K562 (cell line): Measurements from ENCODE around the gene SLC35G6. TPM values are rescaled to one million over a fixed set of nuclear protein-coding genes. Genes with fewer than 3 reads are reported as not detected.

Experiments used
- ADNP ChIP-seq: fragments of 200-800 bp; sonication (Bioruptor generic); IDR thresholded peaks from 2 replicates; pipeline ENCODE4 v1.6.1; 2016; ENCODE audit warnings: missing genetic modification characterization, missing compliant biosample characterization
- CBFA2T3 ChIP-seq: fragments of 450-650 bp; IDR thresholded peaks from 2 replicates; pipeline ENCODE4 v1.6.1; 2017
- ETV6 ChIP-seq, 3 experiments: fragments of 150-350 bp in 1 of 3; sonication (generic) in 1 of 3; formaldehyde crosslinking in 1 of 3; IDR thresholded peaks; 2 replicates each; pipeline versions ENCODE4 v1.6.1 to v1.8.0; 2014 to 2022; ENCODE audit warnings: borderline replicate concordance in 2 of 3, low read depth in 2 of 3, antibody characterized with exemption in 1 of 3, low read length in 1 of 3, mild to moderate bottlenecking in 1 of 3, missing genetic modification reagents in 1 of 3
- GABPA ChIP-seq: fragments of 200-800 bp; sonication (Bioruptor generic); conservative IDR thresholded peaks from 2 replicates; pipeline ENCODE4 v1.6.1; 2016; ENCODE audit warnings: low read depth, missing genetic modification characterization, missing compliant biosample characterization
- GTF2A2 ChIP-seq: IDR thresholded peaks from 2 replicates; pipeline ENCODE4 v1.6.1; 2016; ENCODE audit warnings: mild to moderate bottlenecking, missing genetic modification characterization, missing compliant biosample characterization
- HNRNPH1 ChIP-seq: fragments of 200-400 bp; formaldehyde crosslinking; optimal IDR thresholded peaks from 2 replicates; pipeline ENCODE3; 2017; ENCODE audit warnings: low read depth, mild to moderate bottlenecking, low read length, moderate library complexity
- HNRNPK ChIP-seq: fragments of 200-400 bp; formaldehyde crosslinking; IDR thresholded peaks from one replicate; pipeline ENCODE4 v1.6.1; 2018; ENCODE audit warnings: mild to moderate bottlenecking, low read depth, low read length; ENCODE audit not compliant: poor library complexity, severe bottlenecking
- HNRNPL ChIP-seq: fragments of 200-400 bp; formaldehyde crosslinking; IDR thresholded peaks from 2 replicates; pipeline ENCODE4 v1.6.1; 2017; ENCODE audit warnings: low read depth, mild to moderate bottlenecking, low read length
- HNRNPLL ChIP-seq: fragments of 200-400 bp; formaldehyde crosslinking; IDR thresholded peaks from 2 replicates; pipeline ENCODE4 v1.6.1; 2017; ENCODE audit warnings: low read length, low read depth, mild to moderate bottlenecking; ENCODE audit not compliant: poor library complexity, severe bottlenecking
- JUND ChIP-seq, 2 experiments: IDR thresholded peaks; 2 replicates in 1 of 2; 3 replicates in 1 of 2; pipeline ENCODE4 v1.6.1; 2011; ENCODE audit warnings: borderline replicate concordance in 2 of 2, low read depth in 2 of 2, low read length in 2 of 2, improper control_type of control experiment in 1 of 2, missing biosample characterization in 1 of 2, missing genetic modification characterization in 1 of 2, missing genetic modification reagents in 1 of 2
- KAT7 ChIP-seq: sonication (generic); formaldehyde crosslinking; IDR thresholded peaks from 2 replicates; pipeline ENCODE4 v1.8.0; 2022; ENCODE audit warnings: missing genetic modification reagents, mild to moderate bottlenecking, borderline replicate concordance
- NCOA2 ChIP-seq, 2 experiments: fragments of 450-650 bp; IDR thresholded peaks; 2 replicates each; pipeline ENCODE4 v1.6.1; 2018; ENCODE audit warnings: mild to moderate bottlenecking in 2 of 2, moderate library complexity in 1 of 2; ENCODE audit not compliant: partially characterized antibody in 2 of 2
- NFE2L1 ChIP-seq: fragments of 450-650 bp; IDR thresholded peaks from 2 replicates; pipeline ENCODE4 v1.6.1; 2016; ENCODE audit warnings: missing genetic modification characterization, low read depth, mild to moderate bottlenecking, missing compliant biosample characterization, moderate library complexity, borderline replicate concordance
- PCBP2 ChIP-seq: fragments of 200-400 bp; formaldehyde crosslinking; IDR thresholded peaks from 2 replicates; pipeline ENCODE4 v1.6.1; 2018; ENCODE audit warnings: low read length, low read depth, mild to moderate bottlenecking, moderate library complexity; ENCODE audit not compliant: poor library complexity, severe bottlenecking
- SETDB1 ChIP-seq: IDR thresholded peaks from one replicate; pipeline ENCODE4 v1.6.1; 2012; ENCODE audit warnings: low read length, control low read depth, inconsistent platforms
- SMARCE1 ChIP-seq: fragments of 450-650 bp; IDR thresholded peaks from 2 replicates; pipeline ENCODE4 v1.7.1; 2016; ENCODE audit warnings: mild to moderate bottlenecking
- SOX6 ChIP-seq: fragments of 450-650 bp; IDR thresholded peaks from 2 replicates; pipeline ENCODE4 v1.6.1; 2014; ENCODE audit warnings: mild to moderate bottlenecking
- SUPT5H ChIP-seq: fragments of 450-650 bp; IDR thresholded peaks from 2 replicates; pipeline ENCODE4 v1.6.1; 2016
- TBL1XR1 ChIP-seq, 2 experiments: IDR thresholded peaks; 2 replicates each; pipeline ENCODE4 v1.6.1; 2012; ENCODE audit warnings: improper control_type of control experiment in 2 of 2, low read length in 2 of 2, mild to moderate bottlenecking in 1 of 2
- TRIM28 ChIP-seq: fragments of 450-650 bp; IDR thresholded peaks from 2 replicates; pipeline ENCODE4 v1.6.1; 2017
- ZBED1 ChIP-seq: IDR thresholded peaks from 2 replicates; pipeline ENCODE4 v1.6.1; 2014
- ZNF274 ChIP-seq: IDR thresholded peaks from 2 replicates; pipeline ENCODE4 v1.6.1; 2011; ENCODE audit warnings: low read depth, mild to moderate bottlenecking, low read length, moderate library complexity, borderline replicate concordance
- ZNF830 ChIP-seq: fragments of 250-450 bp; sonication (Bioruptor Pico); IDR thresholded peaks from 2 replicates; pipeline ENCODE4 v1.5.0; 2021; ENCODE audit warnings: mild to moderate bottlenecking
- polyA plus RNA-seq, 8 experiments: library from polyadenylated mRNA; depleted of rRNA in 4 of 8; stranded (reverse) in 5 of 8; unstranded in 3 of 8; fragments of >200 nt; fragmentation: Nextera tagmentation in 2 of 8; fragmentation: Illumina TruSeq in 1 of 8; extraction: Ambion mirVana in 2 of 8; extraction: Trizol in 1 of 8; gene quantifications; 2 replicates each; pipeline versions ENCODE4 v1.2.1 to v1.2.3, GENCODE V29; 2011 to 2014; ENCODE audit warnings: inconsistent platforms in 1 of 8, missing spikeins in 1 of 8
- total RNA-seq, 7 experiments: library from RNA; depleted of rRNA in 6 of 7; stranded (reverse); fragments of >200 nt in 6 of 7; fragmentation: Illumina TruSeq in 2 of 7; extraction: Trizol in 2 of 7; gene quantifications; 2 replicates each; pipeline versions ENCODE4 v1.2.1 to v1.2.3, GENCODE V29; 2011 to 2021; ENCODE audit warnings: low replicate concordance in 1 of 7
- TF ChIP-seq, protein P1 (sequence below): fragments of 150-350 bp; conservative IDR thresholded peaks from 2 replicates; pipeline ENCODE4 v1.6.1; 2014; ENCODE audit warnings: low read length
- TF ChIP-seq, protein P2 (sequence below): sonication (generic); formaldehyde crosslinking; IDR thresholded peaks from 2 replicates; pipeline ENCODE4 v1.8.0; 2022; ENCODE audit warnings: mild to moderate bottlenecking, missing genetic modification reagents

The SLC35G6 gene
- total and polyA plus RNA-seq, 9 of the 15 experiments (the other 6 are each of a cell fraction or from before 2014, with no cell fraction given) = not detected

DNA sequence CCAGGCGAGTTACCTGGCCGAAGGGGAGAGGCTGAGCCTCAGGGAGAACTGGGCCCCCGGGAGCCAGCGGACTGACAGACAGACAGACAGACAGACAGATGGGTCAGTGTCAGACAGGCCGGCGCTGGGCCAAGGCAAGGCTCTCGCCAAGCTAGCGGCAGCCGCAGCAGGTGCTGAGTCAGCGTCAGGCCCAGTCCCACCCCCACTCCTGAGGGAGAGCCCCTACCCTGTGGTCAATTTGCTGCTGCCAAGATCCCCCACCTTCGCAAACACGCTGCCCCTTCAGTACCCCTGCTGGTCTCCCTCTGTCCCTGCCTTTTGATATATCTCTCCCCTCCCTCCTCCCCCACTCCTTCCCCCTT lies 40.4 kb upstream of the SLC35G6 start (continued):
- peak; percentile 4; the same call in 1 of the 2 replicates for TF ChIP-seq CBFA2T3
- no peak for TF ChIP-seq NCOA2 (IDR thresholded peaks at IDR 0.05; ENCODE audit: partially characterized antibody in 2 of 2)
- no peak for TF ChIP-seq TBL1XR1 (IDR thresholded peaks at IDR 0.05; ENCODE audit: low read length in 2 of 2)
- no peak for TF ChIP-seq SMARCE1
- TF ChIP-seq SUPT5H = no peak
- no peak for TF ChIP-seq ZNF274
- TF ChIP-seq SETDB1 = no peak
- TF ChIP-seq HNRNPH1 = no peak
- no peak for TF ChIP-seq ETV6 (IDR thresholded peaks at IDR 0.05; ENCODE audit: borderline replicate concordance in 1 of 2, low read depth in 2 of 2, low read length in 1 of 2)
- no peak for TF ChIP-seq ETV6 (CRISPR knock-in tag; IDR thresholded peaks at IDR 0.05; ENCODE audit: borderline replicate concordance)
- TF ChIP-seq GABPA (tag) = no peak
- no peak for TF ChIP-seq GTF2A2 (tag)
- TF ChIP-seq JUND (IDR thresholded peaks at IDR 0.05; ENCODE audit: borderline replicate concordance, low read depth, low read length) = 0 out of 2 replicates have a peak, but pooled peaks have one; percentile 12
- no peak for TF ChIP-seq JUND (tag; IDR thresholded peaks at IDR 0.05; ENCODE audit: borderline replicate concordance, low read depth, low read length)
- no peak for TF ChIP-seq KAT7 (CRISPR knock-in tag)
- TF ChIP-seq HNRNPLL = no peak
- no peak for TF ChIP-seq HNRNPK
- TF ChIP-seq ZNF830 = no peak
- no peak for TF ChIP-seq PCBP2
- TF ChIP-seq, protein P1, sequence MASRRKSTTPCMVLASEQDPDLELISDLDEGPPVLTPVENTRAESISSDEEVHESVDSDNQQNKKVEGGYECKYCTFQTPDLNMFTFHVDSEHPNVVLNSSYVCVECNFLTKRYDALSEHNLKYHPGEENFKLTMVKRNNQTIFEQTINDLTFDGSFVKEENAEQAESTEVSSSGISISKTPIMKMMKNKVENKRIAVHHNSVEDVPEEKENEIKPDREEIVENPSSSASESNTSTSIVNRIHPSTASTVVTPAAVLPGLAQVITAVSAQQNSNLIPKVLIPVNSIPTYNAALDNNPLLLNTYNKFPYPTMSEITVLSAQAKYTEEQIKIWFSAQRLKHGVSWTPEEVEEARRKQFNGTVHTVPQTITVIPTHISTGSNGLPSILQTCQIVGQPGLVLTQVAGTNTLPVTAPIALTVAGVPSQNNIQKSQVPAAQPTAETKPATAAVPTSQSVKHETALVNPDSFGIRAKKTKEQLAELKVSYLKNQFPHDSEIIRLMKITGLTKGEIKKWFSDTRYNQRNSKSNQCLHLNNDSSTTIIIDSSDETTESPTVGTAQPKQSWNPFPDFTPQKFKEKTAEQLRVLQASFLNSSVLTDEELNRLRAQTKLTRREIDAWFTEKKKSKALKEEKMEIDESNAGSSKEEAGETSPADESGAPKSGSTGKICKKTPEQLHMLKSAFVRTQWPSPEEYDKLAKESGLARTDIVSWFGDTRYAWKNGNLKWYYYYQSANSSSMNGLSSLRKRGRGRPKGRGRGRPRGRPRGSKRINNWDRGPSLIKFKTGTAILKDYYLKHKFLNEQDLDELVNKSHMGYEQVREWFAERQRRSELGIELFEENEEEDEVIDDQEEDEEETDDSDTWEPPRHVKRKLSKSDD = no peak
- TF ChIP-seq HNRNPL = no peak
- TF ChIP-seq ADNP (tag) = no peak
- TF ChIP-seq NFE2L1 (tag) = no peak
- TF ChIP-seq TRIM28 = no peak
- no peak for TF ChIP-seq SOX6
- TF ChIP-seq ZBED1 = no peak
- TF ChIP-seq, protein P2, sequence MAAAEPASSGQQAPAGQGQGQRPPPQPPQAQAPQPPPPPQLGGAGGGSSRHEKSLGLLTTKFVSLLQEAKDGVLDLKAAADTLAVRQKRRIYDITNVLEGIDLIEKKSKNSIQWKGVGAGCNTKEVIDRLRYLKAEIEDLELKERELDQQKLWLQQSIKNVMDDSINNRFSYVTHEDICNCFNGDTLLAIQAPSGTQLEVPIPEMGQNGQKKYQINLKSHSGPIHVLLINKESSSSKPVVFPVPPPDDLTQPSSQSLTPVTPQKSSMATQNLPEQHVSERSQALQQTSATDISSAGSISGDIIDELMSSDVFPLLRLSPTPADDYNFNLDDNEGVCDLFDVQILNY (CRISPR knock-in tag) = no peak
